AG04450 (cell line): Measurements from ENCODE around the gene PLEKHF1. TPM values are rescaled to one million over a fixed set of nuclear protein-coding genes. Genes with fewer than 3 reads are reported as not detected.

ENCODE experiments used
- CTCF ChIA-PET: fragments of 300-600, 350-600 bp; formaldehyde crosslinking; extraction: SDS; loops from one replicate; lab custom pipeline; 2022; ENCODE audit warnings: antibody characterized with exemption, inconsistent platforms; lab: Charles Lee
- POLR2A ChIA-PET: fragments of 350-600 bp; formaldehyde crosslinking; extraction: SDS; loops from one replicate; lab custom pipeline; 2021; ENCODE audit warnings: antibody characterized with exemption, inconsistent platforms; lab: Yijun Ruan, JAX
- DNase-seq: peaks from one replicate; pipeline ENCODE4 v3.0.0-alpha.2; 2011; ENCODE audit warnings: low read depth, low spot score
- H3K27ac ChIP-seq: one replicate; pipeline ENCODE4 v1.5.1; 2012; ENCODE audit warnings: low read depth, low read length, control low read depth
- H3K27me3 ChIP-seq: one replicate; pipeline ENCODE4 v1.6.0; 2012; ENCODE audit warnings: low read length; ENCODE audit not compliant: control insufficient read depth, insufficient read depth
- H3K4me3 ChIP-seq: 2 replicates; pipeline ENCODE4 v1.5.1; 2011; ENCODE audit warnings: mild to moderate bottlenecking, low read depth, low read length, control low read depth
- H3K9me3 ChIP-seq: 2 replicates; pipeline ENCODE4 v1.5.1; 2012; ENCODE audit warnings: low read length; ENCODE audit not compliant: control insufficient read depth, insufficient read depth
- CTCF ChIP-seq: IDR thresholded peaks from 2 replicates; pipeline ENCODE4 v1.5.1; 2011; ENCODE audit warnings: low read depth, low read length, control low read depth, inconsistent platforms
- polyA plus RNA-seq: library from polyadenylated mRNA; depleted of rRNA; stranded (reverse); fragments of >200 nt; gene quantifications from 2 replicates; pipeline ENCODE4 v1.2.3, GENCODE V29; 2011

The PLEKHF1 gene
- polyA plus RNA-seq, 1 experiment = 5.4 TPM

- POLR2A ChIA-PET = no interaction called here
Observed at GRCh38 chr19:29653398-29653797, 11.9 kb upstream of the PLEKHF1 start.

GRCh38 chr19:29655648-29656335 lies 9.5 kb upstream of the PLEKHF1 start:
- ChIA-PET POLR2A (no interaction called here), CTCF (interaction anchor here (1.4 kb wide), 1 partner anchor 61 kb away, joined by 4 read pairs; no protein-coding TSS in a partner anchor)
- peaks cover 7% of the 10 kb centered on the region for H3K27me3 ChIP-seq
- H3K27ac ChIP-seq = no peak overlapping the region
- H3K4me3 ChIP-seq = no peak overlapping the region
- TF ChIP-seq CTCF = no peak
- DNase-seq = no peak
- no peaks in the 10 kb centered on the region for H3K9me3 ChIP-seq

More at GRCh38 chr19:29653398-29653797, 11.9 kb upstream of the PLEKHF1 start:
- no peak for DNase-seq
- no peaks in the 10 kb centered on the region for H3K9me3 ChIP-seq
- no peak for TF ChIP-seq CTCF
- H3K27ac ChIP-seq = no peak overlapping the region
- peaks cover 7% of the 10 kb centered on the region for H3K27me3 ChIP-seq
- CTCF ChIA-PET = interaction anchor here (0.6 to 1.5 kb wide), 2 partner anchors 41 to 63 kb away, joined by 3 to 9 read pairs; no protein-coding TSS in a partner anchor
- no peak overlapping the region for H3K4me3 ChIP-seq

GRCh38 chr19:29658221-29658991 lies 6.9 kb upstream of the PLEKHF1 start:
- H3K27me3 ChIP-seq = peaks cover 5% of the 10 kb centered on the region
- DNase-seq = no peak
- no peak for TF ChIP-seq CTCF
- CTCF ChIA-PET = no interaction called here
- no peak overlapping the region for H3K27ac ChIP-seq
- no peak overlapping the region for H3K4me3 ChIP-seq
- POLR2A ChIA-PET = interaction anchor here (0.7 kb wide), 1 partner anchor 52 kb away, joined by 5 read pairs; no protein-coding TSS in a partner anchor
- no peaks in the 10 kb centered on the region for H3K9me3 ChIP-seq

GRCh38 chr19:29660835-29661234 lies 4.4 kb upstream of the PLEKHF1 start:
- no peak for TF ChIP-seq CTCF
- Histone ChIP-seq H3K9me3 (no peaks in the 10 kb centered on the region; the same call in 1 of the 2 replicates), H3K27me3 (peaks cover 2% of the 10 kb centered on the region), H3K27ac (peak overlapping the region; percentile 73), H3K4me3 (no peak overlapping the region)
- DNase-seq = no peak
- CTCF ChIA-PET = interaction anchor here (1.3 to 4.7 kb wide), 4 partner anchors 11 to 56 kb away, joined by 3 to 36 read pairs (median 20); no protein-coding TSS in a partner anchor
- POLR2A ChIA-PET = interaction anchor here (0.8 to 2.4 kb wide), 2 partner anchors 35 to 55 kb away, joined by 7 to 12 read pairs; partner anchors contain the start of gene POP4
